BLaER1 treated with 17β-estradiol and CSF1 and Interleukin-3, amounts not matched to agents 10 nM and 100 nM (cell line): ENCODE results near the gene SPDL1.

ENCODE experiments used
- H3K27ac ChIP-seq, 11 experiments: shearing (Covaris generic); formaldehyde crosslinking; 2 replicates each; pipeline ENCODE4 v1.8.1; 2022
- H3K27me3 ChIP-seq, 11 experiments: shearing (Covaris generic); formaldehyde crosslinking; 2 replicates each; pipeline ENCODE4 v1.8.1; 2022
- H3K36me3 ChIP-seq, 11 experiments: shearing (Covaris generic); formaldehyde crosslinking; 2 replicates each; pipeline ENCODE4 v1.8.1; 2022
- H3K4me1 ChIP-seq, 10 experiments: shearing (Covaris generic); formaldehyde crosslinking; 2 replicates each; pipeline ENCODE4 v1.8.1; 2022
- H3K4me2 ChIP-seq, 11 experiments: shearing (Covaris generic); formaldehyde crosslinking; 2 replicates each; pipeline ENCODE4 v1.8.1; 2022
- H3K4me3 ChIP-seq, 10 experiments: shearing (Covaris generic); formaldehyde crosslinking; 2 replicates each; pipeline ENCODE4 v1.8.1; 2022
- H3K9ac ChIP-seq, 11 experiments: shearing (Covaris generic); formaldehyde crosslinking; 2 replicates each; pipeline ENCODE4 v1.8.1; 2022
- H3K9me3 ChIP-seq, 11 experiments: shearing (Covaris generic); formaldehyde crosslinking; replicated peaks in 1 of 11; 2 replicates each; pipeline ENCODE4 v1.8.1; 2022
- H4K20me1 ChIP-seq, 11 experiments: shearing (Covaris generic); formaldehyde crosslinking; 2 replicates each; pipeline ENCODE4 v1.8.1; 2022
- Cebpa-rat ChIP-seq, 11 experiments: shearing (Covaris generic); IDR thresholded peaks; 2 replicates each; pipeline ENCODE4 v1.8.1; 2022

SPDL1 gene

GRCh38 chr5:169647566-169647965, 64.0 kb downstream of the SPDL1 start:
- H3K9ac ChIP-seq: peak overlapping the region; percentile 41 to 80 (median 70); a peak in 21 of 22 replicates
- peaks cover 39 to 87% (median 58%) of the 10 kb centered on the region in 10 experiments for H3K4me1 ChIP-seq
- H3K27me3 ChIP-seq: no peaks in the 10 kb centered on the region
- no peak for TF ChIP-seq Cebpa-rat (IDR thresholded peaks at IDR 0.05)
- H3K27ac ChIP-seq: peak overlapping the region; percentile 39 to 89 (median 78); a peak in 21 of 22 replicates
- H4K20me1 ChIP-seq: peaks cover 27 to 94% (median 52%) of the 10 kb centered on the region in 11 experiments; a peak in 21 of 22 replicates
- peaks cover 0 to 10% (median 0%) of the 10 kb centered on the region in 11 experiments; a peak in 1 of 22 replicates for H3K9me3 ChIP-seq
- H3K36me3 ChIP-seq: peaks cover 0 to 45% (median 20%) of the 10 kb centered on the region in 11 experiments; a peak in 11 of 22 replicates
- peak overlapping the region in 7 of 10 experiments; percentile 24 to 45 (median 38); a peak in 10 of 20 replicates for H3K4me3 ChIP-seq
- H3K4me2 ChIP-seq: peak overlapping the region; percentile 55 to 97 (median 82)

- H3K4me1 ChIP-seq: peaks cover 39 to 87% (median 60%) of the 10 kb centered on the region in 10 experiments
- H3K27ac ChIP-seq: peak overlapping the region in 8 of 11 experiments; percentile 74 to 89 (median 80); a peak in 18 of 22 replicates
- H3K27me3 ChIP-seq: no peaks in the 10 kb centered on the region
- peak overlapping the region in 5 of 11 experiments; percentile 66 to 80 (median 73); a peak in 7 of 22 replicates for H3K9ac ChIP-seq
- peaks cover 0 to 8% (median 0%) of the 10 kb centered on the region in 11 experiments; a peak in 1 of 22 replicates for H3K9me3 ChIP-seq
- TF ChIP-seq Cebpa-rat (IDR thresholded peaks at IDR 0.05): no peak
- peaks cover 4 to 50% (median 28%) of the 10 kb centered on the region in 11 experiments; a peak in 19 of 22 replicates for H3K36me3 ChIP-seq
- H3K4me3 ChIP-seq: no peak overlapping the region
- H4K20me1 ChIP-seq: peaks cover 21 to 94% (median 50%) of the 10 kb centered on the region in 11 experiments
- H3K4me2 ChIP-seq: peak overlapping the region in 9 of 11 experiments; percentile 55 to 97 (median 91); a peak in 14 of 22 replicates
Observed at GRCh38 chr5:169648725-169649310, 65.2 kb downstream of the SPDL1 start.

DNA sequence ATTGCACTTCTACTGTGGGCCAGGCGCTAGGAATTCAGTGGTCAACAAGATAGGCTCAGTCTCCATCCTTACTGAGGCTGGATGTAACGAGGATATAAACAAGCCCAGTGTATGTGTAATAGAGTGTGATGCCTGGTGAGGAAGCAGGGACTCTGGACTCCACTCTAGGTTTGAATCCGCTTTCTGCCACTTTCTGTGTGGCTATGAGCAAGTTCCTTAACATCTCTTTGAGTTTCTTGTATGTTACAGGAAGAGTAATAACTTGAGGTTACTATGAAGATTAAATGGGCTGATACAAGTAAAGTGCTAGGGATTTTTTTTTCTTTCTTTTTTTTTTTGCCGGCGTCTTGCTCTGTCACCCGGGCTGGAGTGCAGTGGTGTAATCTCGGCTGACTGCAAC, 65.9 kb downstream of the SPDL1 start:
- no peak for TF ChIP-seq Cebpa-rat (IDR thresholded peaks at IDR 0.05)
- no peaks in the 10 kb centered on the region for H3K27me3 ChIP-seq
- no peak overlapping the region; a peak in 1 of 22 replicates for H3K9ac ChIP-seq
- H3K4me1 ChIP-seq: peaks cover 39 to 88% (median 60%) of the 10 kb centered on the region in 10 experiments
- H3K4me2 ChIP-seq: peak overlapping the region in 5 of 11 experiments; percentile 82 to 97 (median 92); a peak in 8 of 22 replicates
- 0 out of 22 replicates have a peak, but pooled peaks cover 0 to 2% (median 0%) of the 10 kb centered on the region in 11 experiments for H3K9me3 ChIP-seq
- no peak overlapping the region for H3K4me3 ChIP-seq
- peaks cover 11 to 54% (median 34%) of the 10 kb centered on the region in 11 experiments for H3K36me3 ChIP-seq
- peaks cover 16 to 94% (median 49%) of the 10 kb centered on the region in 11 experiments for H4K20me1 ChIP-seq
- peak overlapping the region in 4 of 11 experiments; percentile 0 to 89 (median 75); a peak in 6 of 22 replicates for H3K27ac ChIP-seq

DNA sequence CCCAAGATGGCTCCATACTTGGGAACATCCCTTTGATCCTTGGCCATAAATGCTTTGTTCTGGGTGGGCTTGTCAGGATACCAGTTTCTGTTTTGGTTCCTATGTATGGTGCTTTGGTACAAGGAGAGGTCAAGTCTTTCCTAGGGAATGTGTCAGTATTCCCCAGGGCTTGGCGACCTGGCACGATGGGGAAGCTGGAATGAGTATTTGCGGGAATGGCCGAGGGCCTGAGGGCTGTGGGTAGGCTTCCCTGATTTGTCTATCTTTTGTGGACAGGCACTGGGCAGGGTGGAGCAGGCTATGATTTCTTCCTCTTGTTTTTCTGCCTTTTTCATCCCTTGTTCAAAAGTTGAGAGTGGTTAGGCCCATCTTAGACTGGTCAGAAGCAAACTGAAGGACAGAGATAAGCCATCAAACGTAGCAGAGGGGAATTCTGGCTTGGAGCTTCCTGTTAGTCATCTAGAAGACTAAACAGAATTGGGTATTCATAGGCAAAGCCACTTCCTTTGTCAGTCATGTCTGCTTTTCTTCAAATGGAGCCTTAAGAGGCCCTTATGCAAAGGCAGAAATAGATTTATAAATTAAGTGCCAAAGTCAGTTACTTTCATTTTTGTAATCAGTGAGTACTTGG, 67.2 kb downstream of the SPDL1 start:
- Histone ChIP-seq H3K36me3 (peaks cover 24 to 64% (median 48%) of the 10 kb centered on the region in 11 experiments), H3K9ac (peak overlapping the region in 7 of 11 experiments; percentile 9 to 66 (median 43); a peak in 9 of 22 replicates), H3K4me2 (peak overlapping the region; percentile 44 to 97 (median 80)), H3K4me1 (peaks cover 39 to 100% (median 60%) of the 10 kb centered on the region in 10 experiments), H3K9me3 (no peaks in the 10 kb centered on the region), H3K27ac (peak overlapping the region in 10 of 11 experiments; percentile 12 to 89 (median 72); a peak in 19 of 22 replicates), H4K20me1 (peaks cover 16 to 94% (median 50%) of the 10 kb centered on the region in 11 experiments; a peak in 20 of 22 replicates), H3K4me3 (peak overlapping the region in 3 of 10 experiments; percentile 5 to 49 (median 41); a peak in 4 of 20 replicates), H3K27me3 (no peaks in the 10 kb centered on the region)
- no peak for TF ChIP-seq Cebpa-rat (IDR thresholded peaks at IDR 0.05)

GRCh38 chr5:169651526-169651925, 68.0 kb downstream of the SPDL1 start:
- Histone ChIP-seq H3K27ac (peak overlapping the region in 10 of 11 experiments; percentile 0 to 89 (median 72); a peak in 17 of 22 replicates), H3K4me2 (peak overlapping the region; percentile 44 to 97 (median 80); a peak in 21 of 22 replicates), H3K36me3 (peaks cover 31 to 68% (median 50%) of the 10 kb centered on the region in 11 experiments), H3K4me3 (peak overlapping the region in 2 of 10 experiments; percentile 41 to 49; a peak in 4 of 20 replicates), H3K9me3 (no peaks in the 10 kb centered on the region; a peak in 1 of 22 replicates), H4K20me1 (peaks cover 16 to 94% (median 50%) of the 10 kb centered on the region in 11 experiments; a peak in 20 of 22 replicates), H3K4me1 (peaks cover 39 to 100% (median 62%) of the 10 kb centered on the region in 10 experiments), H3K27me3 (no peaks in the 10 kb centered on the region), H3K9ac (peak overlapping the region in 4 of 11 experiments; percentile 14 to 66 (median 42); a peak in 4 of 22 replicates)
- TF ChIP-seq Cebpa-rat (IDR thresholded peaks at IDR 0.05): no peak

DNA sequence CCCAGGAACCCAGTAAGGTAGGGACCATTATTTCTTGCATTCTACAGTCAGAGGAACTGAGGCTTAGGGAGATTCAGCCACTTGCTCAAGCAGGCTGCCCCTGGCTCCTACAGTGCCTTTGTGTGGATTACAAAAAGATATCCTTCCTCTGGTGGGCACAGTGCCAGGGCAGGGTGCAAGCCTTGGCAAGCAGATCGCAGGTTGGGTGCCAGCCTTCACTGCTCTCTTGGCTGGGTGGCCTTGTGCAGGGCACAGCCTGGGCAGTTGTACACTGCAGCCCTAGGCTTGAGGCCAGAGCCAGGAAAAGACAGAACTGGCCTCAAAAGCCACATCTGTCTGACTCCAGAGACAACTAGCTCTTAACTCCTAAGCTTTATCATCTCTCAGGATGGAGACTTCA, 68.5 kb downstream of the SPDL1 start:
- TF ChIP-seq Cebpa-rat (IDR thresholded peaks at IDR 0.05): no peak
- peaks cover 36 to 99% (median 59%) of the 10 kb centered on the region in 10 experiments for H3K4me1 ChIP-seq
- H3K36me3 ChIP-seq: peaks cover 37 to 73% (median 55%) of the 10 kb centered on the region in 11 experiments
- no peaks in the 10 kb centered on the region; a peak in 1 of 22 replicates for H3K9me3 ChIP-seq
- H3K4me3 ChIP-seq: no peak overlapping the region
- H3K27ac ChIP-seq: peak overlapping the region in 6 of 11 experiments; percentile 6 to 89 (median 40); a peak in 6 of 22 replicates
- H3K4me2 ChIP-seq: peak overlapping the region in 6 of 11 experiments; percentile 39 to 97 (median 86); a peak in 11 of 22 replicates
- H4K20me1 ChIP-seq: peaks cover 13 to 94% (median 46%) of the 10 kb centered on the region in 11 experiments; a peak in 20 of 22 replicates
- H3K27me3 ChIP-seq: no peaks in the 10 kb centered on the region
- H3K9ac ChIP-seq: peak overlapping the region in 2 of 11 experiments; percentile 22 to 29; a peak in 1 of 22 replicates

- H3K4me2 ChIP-seq: peak overlapping the region in 3 of 11 experiments; percentile 91 to 97 (median 92); a peak in 6 of 22 replicates
- H3K4me3 ChIP-seq: no peak overlapping the region
Observed at GRCh38 chr5:169653091-169653490, 69.5 kb downstream of the SPDL1 start.

More at GRCh38 chr5:169653091-169653490, 69.5 kb downstream of the SPDL1 start:
- Histone ChIP-seq H4K20me1 (peaks cover 8 to 94% (median 41%) of the 10 kb centered on the region in 11 experiments; a peak in 19 of 22 replicates), H3K27me3 (no peaks in the 10 kb centered on the region), H3K9ac (no peak overlapping the region), H3K4me1 (peaks cover 26 to 88% (median 48%) of the 10 kb centered on the region in 10 experiments), H3K27ac (peak overlapping the region in 1 of 11 experiments; percentile 15; a peak in 1 of 22 replicates), H3K36me3 (peaks cover 43 to 81% (median 63%) of the 10 kb centered on the region in 11 experiments), H3K9me3 (no peaks in the 10 kb centered on the region; a peak in 1 of 22 replicates)
- no peak for TF ChIP-seq Cebpa-rat (IDR thresholded peaks at IDR 0.05)
